ENCODE results near the gene ASTN2. TPM values are rescaled to one million over a fixed set of nuclear protein-coding genes. Genes with fewer than 3 reads are reported as not detected.

The ASTN2 gene
- total and polyA plus RNA-seq, 2 experiments from 2014 or later, result 7.0 to 24.6 TPM

DNA sequence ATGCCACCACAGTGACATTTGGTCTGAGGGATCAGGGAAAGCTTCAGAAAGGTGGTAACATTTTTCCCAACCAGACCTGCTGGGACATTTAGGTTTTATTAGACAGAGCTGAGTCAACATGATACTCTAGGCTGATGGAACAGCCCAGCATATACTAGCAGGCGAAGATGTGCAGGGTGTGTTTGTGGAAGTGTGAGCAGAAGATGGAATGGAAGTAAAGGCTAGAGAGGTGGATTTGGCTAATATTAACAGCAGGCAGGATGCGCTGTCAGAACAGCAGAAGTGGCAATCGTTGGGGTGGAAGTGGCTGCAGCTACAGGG is 340.6 kb downstream of the ASTN2 start (continued):
- TF ChIP-seq, protein P1, sequence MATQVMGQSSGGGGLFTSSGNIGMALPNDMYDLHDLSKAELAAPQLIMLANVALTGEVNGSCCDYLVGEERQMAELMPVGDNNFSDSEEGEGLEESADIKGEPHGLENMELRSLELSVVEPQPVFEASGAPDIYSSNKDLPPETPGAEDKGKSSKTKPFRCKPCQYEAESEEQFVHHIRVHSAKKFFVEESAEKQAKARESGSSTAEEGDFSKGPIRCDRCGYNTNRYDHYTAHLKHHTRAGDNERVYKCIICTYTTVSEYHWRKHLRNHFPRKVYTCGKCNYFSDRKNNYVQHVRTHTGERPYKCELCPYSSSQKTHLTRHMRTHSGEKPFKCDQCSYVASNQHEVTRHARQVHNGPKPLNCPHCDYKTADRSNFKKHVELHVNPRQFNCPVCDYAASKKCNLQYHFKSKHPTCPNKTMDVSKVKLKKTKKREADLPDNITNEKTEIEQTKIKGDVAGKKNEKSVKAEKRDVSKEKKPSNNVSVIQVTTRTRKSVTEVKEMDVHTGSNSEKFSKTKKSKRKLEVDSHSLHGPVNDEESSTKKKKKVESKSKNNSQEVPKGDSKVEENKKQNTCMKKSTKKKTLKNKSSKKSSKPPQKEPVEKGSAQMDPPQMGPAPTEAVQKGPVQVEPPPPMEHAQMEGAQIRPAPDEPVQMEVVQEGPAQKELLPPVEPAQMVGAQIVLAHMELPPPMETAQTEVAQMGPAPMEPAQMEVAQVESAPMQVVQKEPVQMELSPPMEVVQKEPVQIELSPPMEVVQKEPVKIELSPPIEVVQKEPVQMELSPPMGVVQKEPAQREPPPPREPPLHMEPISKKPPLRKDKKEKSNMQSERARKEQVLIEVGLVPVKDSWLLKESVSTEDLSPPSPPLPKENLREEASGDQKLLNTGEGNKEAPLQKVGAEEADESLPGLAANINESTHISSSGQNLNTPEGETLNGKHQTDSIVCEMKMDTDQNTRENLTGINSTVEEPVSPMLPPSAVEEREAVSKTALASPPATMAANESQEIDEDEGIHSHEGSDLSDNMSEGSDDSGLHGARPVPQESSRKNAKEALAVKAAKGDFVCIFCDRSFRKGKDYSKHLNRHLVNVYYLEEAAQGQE (IDR thresholded peaks at IDR 0.05; ENCODE audit: unreplicated experiment), result no peak
- TF ChIP-seq EZH2 (IDR thresholded peaks at IDR 0.05; ENCODE audit: low read depth, unreplicated experiment), result no peak
- TF ChIP-seq JUNB (IDR thresholded peaks at IDR 0.05; ENCODE audit: unreplicated experiment), result no peak
- TF ChIP-seq NANOG (IDR thresholded peaks at IDR 0.05; ENCODE audit: borderline replicate concordance), result no peak
- no peak for TF ChIP-seq ZNF331 (CRISPR knock-in tag; IDR thresholded peaks at IDR 0.05; ENCODE audit: low read depth)
- TF ChIP-seq ZNF114 (CRISPR knock-in tag; IDR thresholded peaks at IDR 0.05), result no peak
- TF ChIP-seq, protein P2, sequence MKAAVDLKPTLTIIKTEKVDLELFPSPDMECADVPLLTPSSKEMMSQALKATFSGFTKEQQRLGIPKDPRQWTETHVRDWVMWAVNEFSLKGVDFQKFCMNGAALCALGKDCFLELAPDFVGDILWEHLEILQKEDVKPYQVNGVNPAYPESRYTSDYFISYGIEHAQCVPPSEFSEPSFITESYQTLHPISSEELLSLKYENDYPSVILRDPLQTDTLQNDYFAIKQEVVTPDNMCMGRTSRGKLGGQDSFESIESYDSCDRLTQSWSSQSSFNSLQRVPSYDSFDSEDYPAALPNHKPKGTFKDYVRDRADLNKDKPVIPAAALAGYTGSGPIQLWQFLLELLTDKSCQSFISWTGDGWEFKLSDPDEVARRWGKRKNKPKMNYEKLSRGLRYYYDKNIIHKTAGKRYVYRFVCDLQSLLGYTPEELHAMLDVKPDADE (IDR thresholded peaks at IDR 0.05), result no peak
- TF ChIP-seq POLR2AphosphoS5 (IDR thresholded peaks at IDR 0.05; ENCODE audit: low read depth), result no peak
- TF ChIP-seq CREB1 (CRISPR knock-in tag; IDR thresholded peaks at IDR 0.05; ENCODE audit: low read depth), result no peak

DNA sequence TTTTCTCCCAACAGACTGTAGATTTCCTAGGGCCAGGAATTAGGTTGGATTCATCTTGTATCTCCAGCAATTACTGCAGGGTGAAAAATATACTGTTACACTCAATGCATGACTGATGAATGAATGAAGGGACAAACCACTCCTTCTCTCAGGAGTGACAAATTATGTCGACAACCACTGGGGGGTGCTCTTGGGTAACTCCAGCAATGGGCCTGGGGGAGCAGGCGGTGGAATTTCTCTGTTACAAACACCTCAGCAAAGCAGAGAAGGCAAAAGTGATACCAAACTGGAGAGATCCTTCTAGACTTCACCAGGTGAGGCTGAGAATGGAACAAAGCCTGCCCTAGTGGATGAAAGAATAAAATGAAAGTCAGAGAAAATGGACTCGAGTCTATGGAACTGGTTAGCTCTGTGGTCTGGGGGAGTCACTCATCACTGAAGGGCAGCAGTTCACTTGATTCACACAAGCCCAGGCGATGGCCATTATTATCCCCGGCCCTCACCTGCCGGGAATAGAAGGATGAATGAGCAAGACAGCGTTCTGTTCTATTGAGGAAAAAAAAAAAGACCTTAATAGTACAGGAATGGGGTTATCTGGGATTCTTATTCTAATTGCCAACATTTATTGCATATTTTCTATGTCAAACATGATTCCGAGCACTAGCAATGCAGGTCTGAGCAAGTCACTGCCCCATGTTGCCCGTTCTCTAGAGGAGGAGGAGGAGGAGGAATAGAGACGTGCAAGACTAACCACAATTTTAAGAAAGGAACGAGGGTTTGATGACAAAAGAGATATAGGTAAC is 341.1 kb downstream of the ASTN2 start:
- peak; percentile 91 for ATAC-seq
- Histone ChIP-seq H4K20me1 (replicated peaks; ENCODE audit: insufficient read depth) (no peaks in the 10 kb centered on the region), H3K79me2 (replicated peaks; ENCODE audit: insufficient read depth) (no peaks in the 10 kb centered on the region), H3K4me3 (no peak overlapping the region), H3K9me2 (ENCODE audit: insufficient read depth) (no peaks in the 10 kb centered on the region), H2AFZ (no peak overlapping the region), H3K27ac (ENCODE audit: low read depth) (no peak overlapping the region), H3F3A (replicated peaks; ENCODE audit: low read depth) (no peaks in the 10 kb centered on the region), H3K36me3 (ENCODE audit: insufficient read depth) (no peaks in the 10 kb centered on the region), H3K4me1 (ENCODE audit: insufficient read depth) (peaks cover 25% of the 10 kb centered on the region), H3K4me2 (no peak overlapping the region), H3K27me3 (ENCODE audit: insufficient read depth) (no peaks in the 10 kb centered on the region)
- Mint-ChIP-seq H3K36me3 (ENCODE audit: low read depth) (no peaks in the 10 kb centered on the region; the same call in 2 of the 3 replicates), H3K4me3 (no peak overlapping the region; the same call in 2 of the 3 replicates), H3K27ac (no peak overlapping the region), H3K27me3 (ENCODE audit: insufficient read depth, low read depth, poor library complexity) (peaks cover 5% of the 10 kb centered on the region), H3K9me3 (peaks cover 5% of the 10 kb centered on the region; the same call in 1 of the 3 replicates), H3K4me1 (peaks cover 34% of the 10 kb centered on the region)
- peak; percentile 87 for DNase-seq (ENCODE audit: low spot score)
- TF ChIP-seq POLR2AphosphoS5 (IDR thresholded peaks at IDR 0.05; ENCODE audit: low read depth), result no peak
- TF ChIP-seq, protein P3, sequence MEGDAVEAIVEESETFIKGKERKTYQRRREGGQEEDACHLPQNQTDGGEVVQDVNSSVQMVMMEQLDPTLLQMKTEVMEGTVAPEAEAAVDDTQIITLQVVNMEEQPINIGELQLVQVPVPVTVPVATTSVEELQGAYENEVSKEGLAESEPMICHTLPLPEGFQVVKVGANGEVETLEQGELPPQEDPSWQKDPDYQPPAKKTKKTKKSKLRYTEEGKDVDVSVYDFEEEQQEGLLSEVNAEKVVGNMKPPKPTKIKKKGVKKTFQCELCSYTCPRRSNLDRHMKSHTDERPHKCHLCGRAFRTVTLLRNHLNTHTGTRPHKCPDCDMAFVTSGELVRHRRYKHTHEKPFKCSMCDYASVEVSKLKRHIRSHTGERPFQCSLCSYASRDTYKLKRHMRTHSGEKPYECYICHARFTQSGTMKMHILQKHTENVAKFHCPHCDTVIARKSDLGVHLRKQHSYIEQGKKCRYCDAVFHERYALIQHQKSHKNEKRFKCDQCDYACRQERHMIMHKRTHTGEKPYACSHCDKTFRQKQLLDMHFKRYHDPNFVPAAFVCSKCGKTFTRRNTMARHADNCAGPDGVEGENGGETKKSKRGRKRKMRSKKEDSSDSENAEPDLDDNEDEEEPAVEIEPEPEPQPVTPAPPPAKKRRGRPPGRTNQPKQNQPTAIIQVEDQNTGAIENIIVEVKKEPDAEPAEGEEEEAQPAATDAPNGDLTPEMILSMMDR (conservative IDR thresholded peaks at IDR 0.05; ENCODE audit: low read depth in 2 of 2), result peak; percentile 93 to 94

Measured in GM23338 (cell line).